GM12892 (cell line): ENCODE results near the gene DEFB114.

Experiments
- POLR2A ChIP-seq: IDR thresholded peaks from 2 replicates; pipeline ENCODE4 v1.6.1; 2011; ENCODE audit warnings: low read depth, low read length, control low read depth
- POLR2AphosphoS5 ChIP-seq: IDR thresholded peaks from 2 replicates; pipeline ENCODE4 v1.6.1; 2011; ENCODE audit warnings: low read depth, low read length, control low read depth

DNA sequence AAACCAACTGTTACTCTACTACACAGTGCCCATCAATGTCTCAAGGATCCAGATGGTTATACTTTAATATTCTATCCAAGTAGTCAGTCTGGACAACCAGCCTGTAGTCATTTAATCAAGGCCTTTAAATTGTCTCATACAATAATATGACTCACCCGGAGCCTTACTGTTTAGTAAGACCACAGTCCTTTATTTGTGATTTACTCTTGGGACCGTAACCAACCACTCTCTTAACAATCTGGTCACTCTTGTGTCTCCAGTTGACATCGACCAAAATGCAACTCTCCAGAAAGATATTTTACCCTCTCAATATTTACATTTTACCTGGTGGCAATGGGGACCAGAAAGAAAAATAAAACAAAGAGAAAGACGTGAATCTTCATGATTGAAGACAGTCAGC is 14.9 kb downstream of the DEFB114 start:
- TF ChIP-seq POLR2AphosphoS5 (no peak), POLR2A (no peak)
